ENCODE results near the gene TAMALIN. TPM values are rescaled to one million over a fixed set of nuclear protein-coding genes. Genes with fewer than 3 reads are reported as not detected.

Gene TAMALIN
- total RNA-seq, 1 experiment from 2014 or later: 1.2 TPM

GRCh38 chr12:51985154-51985835 is 21.5 kb upstream of the TAMALIN start:
- no CpG with 5 or more reads among the region's 9 CpGs for whole genome bisulfite sequencing (ENCODE audit: extremely low coverage, insufficient read length, low lambda C conversion rate)
- no peak overlapping the region for H3K4me2 ChIP-seq (ENCODE audit: insufficient read depth, insufficient read length, low read length)
- H3K4me1 Mint-ChIP-seq: peaks cover 2 to 6% of the 10 kb centered on the region in 2 experiments; a peak in 3 of 4 replicates
- no peaks in the 10 kb centered on the region for H4K20me1 ChIP-seq (ENCODE audit: control insufficient read depth, insufficient read depth, insufficient read length)
- H2AK5ac ChIP-seq (ENCODE audit: insufficient read length, low read length): no peak overlapping the region
- no peak overlapping the region for H3K27ac ChIP-seq (ENCODE audit: insufficient read length, low read depth, low read length)
- no peaks in the 10 kb centered on the region for H3K9me3 ChIP-seq (ENCODE audit: control insufficient read depth, low read depth, low read length)
- H3K27me3 ChIP-seq (ENCODE audit: insufficient read depth, low read length): no peaks in the 10 kb centered on the region
- peaks cover 25 to 59% (median 42%) of the 10 kb centered on the region in 3 experiments; a peak in 6 of 7 replicates for H3K36me3 Mint-ChIP-seq (ENCODE audit: insufficient read depth in 1 of 3, low read depth in 3 of 3)
- no peak overlapping the region for H2BK12ac ChIP-seq (ENCODE audit: insufficient read length, low read depth, low read length)
- no peak overlapping the region for H4K91ac ChIP-seq (ENCODE audit: insufficient read length, low read depth, low read length)
- H3K4me1 ChIP-seq (ENCODE audit: insufficient read depth, low read length): no peaks in the 10 kb centered on the region
- H2BK120ac ChIP-seq (ENCODE audit: low read depth, low read length, poor library complexity, severe bottlenecking): no peak overlapping the region
- no peak for DNase-seq
- no peaks in the 10 kb centered on the region for H3K79me1 ChIP-seq (ENCODE audit: insufficient read depth, low read depth, low read length, poor library complexity, severe bottlenecking)
- no peak overlapping the region for H3K56ac ChIP-seq (ENCODE audit: insufficient read length, low read depth, low read length)
- no peak for TF ChIP-seq CTCF (conservative IDR thresholded peaks at IDR 0.05)
- no peak overlapping the region for H2BK15ac ChIP-seq (ENCODE audit: low read depth, low read length)
- no peak overlapping the region for H3K18ac ChIP-seq (ENCODE audit: insufficient read length, low read depth, low read length)
- H3K9ac ChIP-seq (ENCODE audit: extremely low read depth, insufficient read length, low read length): no peak overlapping the region
- no peak overlapping the region for H2BK5ac ChIP-seq (ENCODE audit: insufficient read length, low read length)
- no peak overlapping the region for H2BK20ac ChIP-seq (ENCODE audit: low read depth, low read length, poor library complexity, severe bottlenecking)
- H3K23ac ChIP-seq (ENCODE audit: insufficient read length, low read depth, low read length): no peak overlapping the region
- no peak overlapping the region for H3T11ph ChIP-seq (ENCODE audit: low read length)
- no peaks in the 10 kb centered on the region for H3K23me2 ChIP-seq (ENCODE audit: insufficient read length, low read depth, low read length, poor library complexity, severe bottlenecking)
- no peaks in the 10 kb centered on the region for H3K27me3 Mint-ChIP-seq (ENCODE audit: low read depth)
- no peak overlapping the region for H3K4me3 Mint-ChIP-seq
- no peak overlapping the region for H3K27ac Mint-ChIP-seq
- H3K14ac ChIP-seq (ENCODE audit: insufficient read depth, low read length): no peak overlapping the region
- H2AFZ ChIP-seq (ENCODE audit: low read length): no peak overlapping the region
- H3K4ac ChIP-seq (ENCODE audit: low read depth, low read length): no peak overlapping the region
- no peaks in the 10 kb centered on the region for H3K9me3 Mint-ChIP-seq
- no peak overlapping the region for H4K8ac ChIP-seq (replicated peaks; ENCODE audit: insufficient read length, low read depth, low read length)
- no peaks in the 10 kb centered on the region for H3K79me2 ChIP-seq (ENCODE audit: insufficient read depth, low read length)
- no peak overlapping the region for H4K5ac ChIP-seq (ENCODE audit: insufficient read length, low read depth, low read length)
